Vagina (tissue), 2 donors: ENCODE data around the gene GNA15.

Source experiments
- POLR2A ChIP-seq, 2 donors: fragments of 450-650 bp; IDR thresholded peaks; one replicate each; pipeline ENCODE4 v1.6.1; 2017; ENCODE audit warnings: antibody characterized with exemption in 2 of 2, mild to moderate bottlenecking in 2 of 2, moderate library complexity in 2 of 2
- TF ChIP-seq, protein P1 (sequence below), 3 experiments: fragments of 450-650 bp in 2 of 3; fragments of 200-600 bp in 1 of 3; sonication (generic) in 1 of 3; IDR thresholded peaks; one replicate each; pipeline ENCODE4 v1.5.1; 2017 to 2019; ENCODE audit warnings: antibody characterized with exemption in 3 of 3, mild to moderate bottlenecking in 2 of 3, moderate library complexity in 2 of 3

- no peak for TF ChIP-seq POLR2A (IDR thresholded peaks at IDR 0.05)
- TF ChIP-seq, protein P1, sequence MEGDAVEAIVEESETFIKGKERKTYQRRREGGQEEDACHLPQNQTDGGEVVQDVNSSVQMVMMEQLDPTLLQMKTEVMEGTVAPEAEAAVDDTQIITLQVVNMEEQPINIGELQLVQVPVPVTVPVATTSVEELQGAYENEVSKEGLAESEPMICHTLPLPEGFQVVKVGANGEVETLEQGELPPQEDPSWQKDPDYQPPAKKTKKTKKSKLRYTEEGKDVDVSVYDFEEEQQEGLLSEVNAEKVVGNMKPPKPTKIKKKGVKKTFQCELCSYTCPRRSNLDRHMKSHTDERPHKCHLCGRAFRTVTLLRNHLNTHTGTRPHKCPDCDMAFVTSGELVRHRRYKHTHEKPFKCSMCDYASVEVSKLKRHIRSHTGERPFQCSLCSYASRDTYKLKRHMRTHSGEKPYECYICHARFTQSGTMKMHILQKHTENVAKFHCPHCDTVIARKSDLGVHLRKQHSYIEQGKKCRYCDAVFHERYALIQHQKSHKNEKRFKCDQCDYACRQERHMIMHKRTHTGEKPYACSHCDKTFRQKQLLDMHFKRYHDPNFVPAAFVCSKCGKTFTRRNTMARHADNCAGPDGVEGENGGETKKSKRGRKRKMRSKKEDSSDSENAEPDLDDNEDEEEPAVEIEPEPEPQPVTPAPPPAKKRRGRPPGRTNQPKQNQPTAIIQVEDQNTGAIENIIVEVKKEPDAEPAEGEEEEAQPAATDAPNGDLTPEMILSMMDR (IDR thresholded peaks at IDR 0.05) = no peak
Observed at GRCh38 chr19:3178377-3178972, 42.6 kb downstream of the GNA15 start, which contains the start of gene S1PR4.
